CD4-positive, alpha-beta T cell treated with Interleukin-6 at 100 ng/mL for 8 hours (primary cell): Measurements from ENCODE around the gene RIMS1.

Source experiments
- DNase-seq: peaks from one replicate; pipeline ENCODE4 v3.0.0-alpha.2; 2020; ENCODE audit warnings: mixed read lengths, low spot score

Gene RIMS1

GRCh38 chr6:71886184-71887005, at the start of gene RIMS1:
Gene RIMS1 (plus strand): TSS chr6:71886550. CDS start chr6:71887024, 474 bp downstream.
- no peak for DNase-seq

- DNase-seq: no peak
Measured at GRCh38 chr6:71851214-71851613, 35.1 kb upstream of the RIMS1 start.

GRCh38 chr6:71852948-71853347, 33.4 kb upstream of the RIMS1 start:
- no peak for DNase-seq

- DNase-seq: no peak
Measured at GRCh38 chr6:71855406-71855805, 30.9 kb upstream of the RIMS1 start.

- DNase-seq: no peak
Measured at GRCh38 chr6:71879016-71879415, 7.3 kb upstream of the RIMS1 start.

- DNase-seq: no peak
Measured at GRCh38 chr6:71887006-71887743, 825 bp downstream of the RIMS1 start.

GRCh38 chr6:71887744-71888230, 1.4 kb downstream of the RIMS1 start:
- DNase-seq: no peak

- DNase-seq: no peak
Measured at GRCh38 chr6:71888756-71889340, 2.5 kb downstream of the RIMS1 start.

GRCh38 chr6:71889366-71889765, 3.0 kb downstream of the RIMS1 start:
- DNase-seq: no peak

GRCh38 chr6:71892641-71893040, 6.3 kb downstream of the RIMS1 start:
- no peak for DNase-seq

- no peak for DNase-seq
Measured at GRCh38 chr6:71900642-71901041, 14.3 kb downstream of the RIMS1 start.

GRCh38 chr6:71902261-71902660, 15.9 kb downstream of the RIMS1 start:
- DNase-seq: no peak

- no peak for DNase-seq
Measured at GRCh38 chr6:71906813-71907212, 20.5 kb downstream of the RIMS1 start.

GRCh38 chr6:71908162-71908765, 21.9 kb downstream of the RIMS1 start:
- DNase-seq: no peak

GRCh38 chr6:71913444-71914234, 27.3 kb downstream of the RIMS1 start:
- no peak for DNase-seq

- DNase-seq: no peak
Measured at GRCh38 chr6:71929047-71929446, 42.7 kb downstream of the RIMS1 start.

GRCh38 chr6:71933881-71934280, 47.5 kb downstream of the RIMS1 start:
- no peak for DNase-seq

- no peak for DNase-seq
Measured at GRCh38 chr6:71965404-71965803, 79.1 kb downstream of the RIMS1 start.

GRCh38 chr6:71967436-71967835, 81.1 kb downstream of the RIMS1 start:
- DNase-seq: no peak

GRCh38 chr6:71977884-71978283, 91.5 kb downstream of the RIMS1 start:
- DNase-seq: no peak

- DNase-seq: no peak
Measured at GRCh38 chr6:71979911-71980310, 93.6 kb downstream of the RIMS1 start.

- DNase-seq: no peak
Measured at GRCh38 chr6:71982389-71982788, 96.0 kb downstream of the RIMS1 start.
